Calu3 (cell line): ENCODE data around the gene ASCL5. TPM values are rescaled to one million over a fixed set of nuclear protein-coding genes. Genes with fewer than 3 reads are reported as not detected.

Experiments used
- BruUV-seq: library from RNA; stranded (reverse); fragments of 400-500 nt; replicated peaks from 2 replicates; lab custom pipeline; 2021; lab: Mats Ljungman, UMichigan
- CTCF ChIA-PET: fragments of 300-600 bp; sonication (Branson Sonifier 250); formaldehyde crosslinking; loops from one replicate; lab custom pipeline; 2022; ENCODE audit warnings: antibody characterized with exemption; lab: Charles Lee
- DNase-seq: peaks from one replicate; pipeline ENCODE4 v3.0.0; 2022
- H3K27ac Mint-ChIP-seq: one replicate; pipeline ENCODE4 v1.8.0; 2022; ENCODE audit warnings: mixed read lengths; ENCODE audit not compliant: unreplicated experiment
- H3K27me3 Mint-ChIP-seq: one replicate; pipeline ENCODE4 v1.8.0; 2022; ENCODE audit warnings: mixed read lengths; ENCODE audit not compliant: unreplicated experiment
- H3K36me3 Mint-ChIP-seq: one replicate; pipeline ENCODE4 v1.8.0; 2022; ENCODE audit warnings: mild to moderate bottlenecking, moderate library complexity, mixed read lengths; ENCODE audit not compliant: insufficient read depth, unreplicated experiment
- H3K4me1 Mint-ChIP-seq: one replicate; pipeline ENCODE4 v1.8.0; 2022; ENCODE audit warnings: mild to moderate bottlenecking, low read depth, mixed read lengths; ENCODE audit not compliant: unreplicated experiment
- H3K4me3 Mint-ChIP-seq: one replicate; pipeline ENCODE4 v1.8.0; 2022; ENCODE audit warnings: mild to moderate bottlenecking, low read depth, moderate library complexity, mixed read lengths; ENCODE audit not compliant: unreplicated experiment
- H3K9me3 Mint-ChIP-seq: one replicate; pipeline ENCODE4 v1.8.0; 2022; ENCODE audit warnings: low read depth, mixed read lengths; ENCODE audit not compliant: unreplicated experiment
- CTCF ChIP-seq: fragments of 200-600 bp; IDR thresholded peaks from one replicate; pipeline ENCODE4 v1.8.0; 2022; ENCODE audit warnings: antibody characterized with exemption; ENCODE audit not compliant: unreplicated experiment
- intact Hi-C: fragments of 100-400 bp; cut with micrococcal nuclease; formaldehyde crosslinking; loops from one replicate; pipeline ENCODE4 v1.10.0; 2022; ENCODE audit not compliant: unreplicated experiment
- total RNA-seq: library from RNA; stranded (reverse); gene quantifications from 2 replicates; pipeline ENCODE4 v1.2.3, GENCODE V29; 2022

The ASCL5 gene
- total RNA-seq, 1 experiment from 2014 or later, result not detected

GRCh38 chr1:201157949-201158348, 31.0 kb upstream of the ASCL5 start:
- TF ChIP-seq CTCF, result no peak
- no peak for DNase-seq
- no TSS peak for BruUV-seq
- Mint-ChIP-seq H3K9me3 (no peaks in the 10 kb centered on the region), H3K27me3 (peaks cover 40% of the 10 kb centered on the region), H3K4me1 (no peaks in the 10 kb centered on the region), H3K36me3 (peaks cover 15% of the 10 kb centered on the region), H3K27ac (no peak overlapping the region), H3K4me3 (no peak overlapping the region)
- CTCF ChIA-PET, result no interaction called here
- intact Hi-C loops, result no loop called here

DNA sequence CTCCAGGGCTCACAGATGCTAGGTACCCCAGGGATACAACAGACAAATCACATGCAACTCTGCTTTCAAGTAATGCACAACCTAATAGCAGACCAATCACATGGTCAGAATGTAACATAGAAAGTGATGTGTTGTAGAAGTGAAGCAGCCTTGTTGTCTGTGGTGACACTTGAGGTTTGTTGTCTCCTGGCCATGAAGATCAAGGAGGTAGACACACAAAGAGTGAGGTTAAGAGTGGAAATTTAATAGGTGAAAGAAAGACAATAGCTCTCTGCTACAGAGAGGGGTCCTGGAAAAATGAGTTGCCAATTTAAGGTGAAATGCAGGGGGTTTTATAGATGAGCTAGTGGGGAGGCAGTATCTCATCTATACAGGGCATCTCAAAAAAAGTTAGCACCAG, 29.8 kb upstream of the ASCL5 start:
- no peak for DNase-seq
- CTCF ChIA-PET, result no interaction called here
- no peaks in the 10 kb centered on the region for H3K4me1 Mint-ChIP-seq
- intact Hi-C loops, result no loop called here
- no peak for TF ChIP-seq CTCF
- peaks cover 15% of the 10 kb centered on the region for H3K36me3 Mint-ChIP-seq
- H3K27ac Mint-ChIP-seq, result no peak overlapping the region
- no TSS peak for BruUV-seq
- no peaks in the 10 kb centered on the region for H3K9me3 Mint-ChIP-seq
- H3K27me3 Mint-ChIP-seq, result peaks cover 40% of the 10 kb centered on the region
- H3K4me3 Mint-ChIP-seq, result no peak overlapping the region

GRCh38 chr1:201156346-201156745, 29.4 kb upstream of the ASCL5 start:
- Mint-ChIP-seq H3K27ac (no peak overlapping the region), H3K4me1 (no peaks in the 10 kb centered on the region), H3K9me3 (no peaks in the 10 kb centered on the region), H3K4me3 (no peak overlapping the region), H3K27me3 (peaks cover 40% of the 10 kb centered on the region), H3K36me3 (peaks cover 15% of the 10 kb centered on the region)
- CTCF ChIA-PET, result interaction anchor here (0.9 kb wide), 1 partner anchor 14 kb away, joined by 3 read pairs; no protein-coding TSS in a partner anchor
- intact Hi-C loops, result no loop called here
- no TSS peak for BruUV-seq
- no peak for DNase-seq
- no peak for TF ChIP-seq CTCF

DNA sequence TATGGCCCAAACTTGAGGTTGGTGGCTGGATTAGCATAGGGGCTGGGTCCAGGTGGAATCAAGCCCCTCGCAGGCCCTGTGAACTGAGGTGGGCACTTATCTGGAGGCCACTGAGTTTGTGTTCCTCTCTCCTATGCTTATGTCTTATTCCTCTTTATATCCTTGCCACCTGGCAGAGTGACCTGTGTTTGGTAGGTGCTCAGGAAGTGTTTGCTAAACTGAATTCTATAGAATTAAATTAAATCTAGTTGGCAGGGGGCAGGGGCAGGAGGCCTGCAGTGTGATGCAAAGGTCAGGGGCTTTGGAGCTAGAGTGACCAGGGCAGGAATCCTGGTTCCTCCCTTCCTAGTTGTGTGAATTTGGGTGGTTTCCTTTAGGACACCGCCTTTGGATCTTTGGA, 28.4 kb upstream of the ASCL5 start:
- Mint-ChIP-seq H3K27ac (no peak overlapping the region), H3K4me3 (no peak overlapping the region), H3K27me3 (peaks cover 40% of the 10 kb centered on the region), H3K36me3 (peaks cover 22% of the 10 kb centered on the region), H3K4me1 (no peaks in the 10 kb centered on the region), H3K9me3 (no peaks in the 10 kb centered on the region)
- DNase-seq, result no peak
- CTCF ChIA-PET, result interaction anchor here (0.9 kb wide), 2 partner anchors 15 to 16 kb away, joined by 3 read pairs; no protein-coding TSS in a partner anchor
- intact Hi-C loops, result no loop called here
- TF ChIP-seq CTCF, result no peak
- no TSS peak for BruUV-seq
